ENCODE data around the gene ZNF550. TPM values are rescaled to one million over a fixed set of nuclear protein-coding genes. Genes with fewer than 3 reads are reported as not detected.

ZNF550 gene
- total and polyA plus RNA-seq, 10 of the 15 experiments (the other 5 are each of a cell fraction or from before 2014, with no cell fraction given), result 2.6 to 14.0 (median 7.4) TPM

GRCh38 chr19:57527136-57527881 lies 32.4 kb downstream of the ZNF550 start, which contains the start of gene ZNF549 (continued):
- 0 out of 2 replicates have a peak, but pooled peaks have one; percentile 41 for TF ChIP-seq ZNF687 (IDR thresholded peaks at IDR 0.05)
- no peak for TF ChIP-seq SMARCA5 (IDR thresholded peaks at IDR 0.05)
- peak; percentile 38; the same call in 1 of the 2 replicates for TF ChIP-seq RB1 (IDR thresholded peaks at IDR 0.05; ENCODE audit: borderline replicate concordance)
- peak; percentile 84 for TF ChIP-seq ZBTB11 (CRISPR knock-in tag; IDR thresholded peaks at IDR 0.05)
- peak; percentile 86 for TF ChIP-seq MLLT1 (IDR thresholded peaks at IDR 0.05)
- no peak; the same call in 1 of the 2 replicates for TF ChIP-seq MAX (IDR thresholded peaks at IDR 0.05; ENCODE audit: low read depth, low read length)
- TF ChIP-seq BMI1 (IDR thresholded peaks at IDR 0.05; ENCODE audit: borderline replicate concordance), result no peak
- TF ChIP-seq PAX5 (IDR thresholded peaks at IDR 0.05; ENCODE audit: borderline replicate concordance, low read depth, low read length), result peak; percentile 67; the same call in 1 of the 2 replicates
- TF ChIP-seq SMC3 (IDR thresholded peaks at IDR 0.05; ENCODE audit: borderline replicate concordance, low read length), result no peak
- TF ChIP-seq TBL1XR1 (IDR thresholded peaks at IDR 0.05; ENCODE audit: low read depth, low read length), result no peak
- peak; percentile 85 for TF ChIP-seq CREB1 (IDR thresholded peaks at IDR 0.05; ENCODE audit: low read depth)
- TF ChIP-seq SIN3A (IDR thresholded peaks at IDR 0.05; ENCODE audit: low read depth, low read length), result no peak; the same call in 1 of the 2 replicates
- no peak for TF ChIP-seq ZZZ3 (IDR thresholded peaks at IDR 0.05; ENCODE audit: control insufficient read depth, insufficient read length, low read depth)
- no peak for TF ChIP-seq ZNF24 (IDR thresholded peaks at IDR 0.05)
- no peak for TF ChIP-seq TCF12 (IDR thresholded peaks at IDR 0.05; ENCODE audit: low read depth, low read length)
- no peak for TF ChIP-seq USF1 (IDR thresholded peaks at IDR 0.05; ENCODE audit: borderline replicate concordance, extremely low read length, insufficient read depth, low read depth, low read length)
- no peak for TF ChIP-seq SPI1 (IDR thresholded peaks at IDR 0.05; ENCODE audit: borderline replicate concordance, insufficient read depth, low read depth, low read length)
- no peak for TF ChIP-seq RCOR1 (conservative IDR thresholded peaks at IDR 0.05; ENCODE audit: low read depth, low read length)
- peak; percentile 72 to 88; a peak in 3 of 4 replicates for TF ChIP-seq BHLHE40 (IDR thresholded peaks at IDR 0.05; ENCODE audit: borderline replicate concordance in 1 of 2, low read depth in 2 of 2, low read length in 1 of 2)
